LoVo (cell line): ENCODE data around the gene C19orf73.
"Not testable (repeated sequence)": the region's sequence is repeated elsewhere in the genome, so short reads cannot be mapped to it uniquely, and the experiment has no call there.

ENCODE experiments used
- DNase-seq: peaks from one replicate; pipeline ENCODE4 v3.0.0-alpha.2; 2016; ENCODE audit warnings: low spot score

The C19orf73 gene

GRCh38 chr19:49121841-49122240 lies 2.9 kb upstream of the C19orf73 start:
- DNase-seq, result not testable (repeated sequence)

- no peak for DNase-seq
Measured at GRCh38 chr19:49120868-49121267, 1.9 kb upstream of the C19orf73 start.

GRCh38 chr19:49120325-49120683 lies 1.4 kb upstream of the C19orf73 start:
- DNase-seq, result no peak

GRCh38 chr19:49119411-49120324 lies 725 bp upstream of the C19orf73 start, which contains the start of gene PPFIA3:
PPFIA3 (plus strand) TSS chr19:49119544; CDS start chr19:49127874, 8,330 bp downstream.
- DNase-seq, result peak; percentile 31

GRCh38 chr19:49117677-49118564 lies 1.0 kb downstream of the C19orf73 start:
- DNase-seq, result no peak

- DNase-seq, result no peak
Measured at GRCh38 chr19:49116544-49116943, 2.4 kb downstream of the C19orf73 start.

GRCh38 chr19:49114630-49115363 lies 4.1 kb downstream of the C19orf73 start:
- no peak for DNase-seq

- peak; percentile 83 for DNase-seq
Measured at GRCh38 chr19:49113762-49114629, 4.9 kb downstream of the C19orf73 start, which contains the start of gene LIN7B. LIN7B (plus strand) TSS chr19:49114370; CDS start chr19:49114405, 35 bp downstream.

- DNase-seq, result no peak
Measured at GRCh38 chr19:49111218-49111998, 7.5 kb downstream of the C19orf73 start.

- no peak for DNase-seq
Measured at GRCh38 chr19:49110567-49110966, 8.4 kb downstream of the C19orf73 start.

GRCh38 chr19:49109569-49110233 lies 9.2 kb downstream of the C19orf73 start:
- DNase-seq, result no peak

GRCh38 chr19:49109051-49109450 lies 9.9 kb downstream of the C19orf73 start:
- no peak for DNase-seq

- DNase-seq, result no peak
Measured at GRCh38 chr19:49107625-49108459, 11.1 kb downstream of the C19orf73 start.

- no peak for DNase-seq
Measured at GRCh38 chr19:49106648-49107135, 12.3 kb downstream of the C19orf73 start.

- DNase-seq, result no peak
Measured at GRCh38 chr19:49104229-49104864, 14.6 kb downstream of the C19orf73 start.

GRCh38 chr19:49103331-49104085 lies 15.4 kb downstream of the C19orf73 start:
- no peak for DNase-seq

- no peak for DNase-seq
Measured at GRCh38 chr19:49102303-49102702, 16.6 kb downstream of the C19orf73 start.
